ENCODE measurements around the gene EFCAB6.

The EFCAB6 gene

DNA sequence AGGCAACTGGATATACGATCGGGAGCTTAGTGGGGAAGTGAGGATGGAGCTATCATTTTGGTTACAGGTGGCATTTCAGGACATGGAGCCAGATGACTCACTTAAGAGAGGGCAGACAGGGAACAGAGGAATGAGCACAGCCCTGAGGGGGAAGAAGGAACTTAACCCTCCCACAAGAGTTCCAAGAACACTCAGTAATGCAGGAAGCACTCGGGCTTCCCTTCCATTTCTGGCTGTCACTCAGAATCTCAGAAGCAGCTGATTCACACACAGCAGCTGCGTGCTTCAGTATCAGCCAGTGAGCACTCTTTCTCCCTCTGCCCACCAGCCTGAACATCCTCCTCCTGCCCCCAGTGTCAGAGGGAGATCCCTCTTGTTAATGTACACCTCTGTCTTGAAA is 34.8 kb downstream of the EFCAB6 start:
- no peaks in the 10 kb centered on the region for H3K9me3 ChIP-seq (ENCODE audit: control insufficient read depth in 1 of 2, low read length in 2 of 2)
- H3K27ac ChIP-seq (ENCODE audit: low read depth, low read length), result no peak overlapping the region
- H3K27me3 ChIP-seq (ENCODE audit: control insufficient read depth in 1 of 2, insufficient read depth in 2 of 2, low read length in 2 of 2), result no peaks in the 10 kb centered on the region
- no peak overlapping the region for H3K9ac ChIP-seq (ENCODE audit: low read depth in 1 of 2, low read length in 2 of 2)
- no peaks in the 10 kb centered on the region for H3K4me1 ChIP-seq (ENCODE audit: control insufficient read depth in 1 of 2, insufficient read depth in 2 of 2, low read length in 2 of 2)
- H3K4me3 ChIP-seq (ENCODE audit: low read depth in 1 of 2, low read length in 2 of 2), result no peak overlapping the region
- no peaks in the 10 kb centered on the region for H3K36me3 ChIP-seq (ENCODE audit: control insufficient read depth in 1 of 2, insufficient read depth in 2 of 2, low read length in 2 of 2)

- no peak overlapping the region for H3K27ac ChIP-seq (ENCODE audit: low read depth, low read length)
- no peaks in the 10 kb centered on the region for H3K4me1 ChIP-seq (ENCODE audit: control insufficient read depth in 1 of 2, insufficient read depth in 2 of 2, low read length in 2 of 2)
- no peaks in the 10 kb centered on the region for H3K36me3 ChIP-seq (ENCODE audit: control insufficient read depth in 1 of 2, insufficient read depth in 2 of 2, low read length in 2 of 2)
Measured at GRCh38 chr22:43776081-43776670, 35.9 kb downstream of the EFCAB6 start.

DNA sequence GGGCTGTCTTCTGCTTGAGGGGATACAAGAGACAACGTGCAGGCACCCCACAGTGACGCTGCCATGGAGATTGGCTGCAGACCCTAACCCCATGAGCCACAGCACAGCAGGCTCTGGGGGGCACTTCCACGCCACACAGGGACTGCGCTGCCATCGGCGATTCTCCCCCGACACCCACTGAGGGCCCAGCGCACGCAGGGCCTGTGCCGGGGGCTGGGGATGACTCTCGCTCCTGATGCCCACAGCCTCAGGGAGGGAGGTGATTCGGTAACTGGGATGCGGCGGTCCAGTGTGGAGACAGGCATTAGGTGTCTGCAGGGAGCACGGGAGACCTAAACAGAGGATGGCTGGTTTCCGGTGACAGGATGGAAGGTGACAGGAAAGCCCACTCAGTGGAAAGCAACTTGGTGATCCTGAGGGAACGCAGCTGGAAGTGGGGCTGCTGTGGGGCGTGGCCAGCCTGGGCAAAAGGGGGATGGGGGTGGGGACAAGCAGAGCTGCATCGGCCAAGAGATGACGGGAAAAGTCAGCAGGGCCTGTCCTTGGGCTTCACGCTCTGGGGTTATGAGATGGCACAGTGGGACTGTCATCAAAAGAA is 37.7 kb downstream of the EFCAB6 start:
- no peaks in the 10 kb centered on the region for H3K9me3 ChIP-seq (ENCODE audit: control insufficient read depth in 1 of 2, low read length in 2 of 2)
- H3K9ac ChIP-seq (ENCODE audit: low read depth in 1 of 2, low read length in 2 of 2), result no peak overlapping the region
- H3K27ac ChIP-seq (ENCODE audit: low read depth, low read length), result no peak overlapping the region
- no peaks in the 10 kb centered on the region for H3K27me3 ChIP-seq (ENCODE audit: control insufficient read depth in 1 of 2, insufficient read depth in 2 of 2, low read length in 2 of 2)
- no peak overlapping the region for H3K4me3 ChIP-seq (ENCODE audit: low read depth in 1 of 2, low read length in 2 of 2)
- no peaks in the 10 kb centered on the region for H3K36me3 ChIP-seq (ENCODE audit: control insufficient read depth in 1 of 2, insufficient read depth in 2 of 2, low read length in 2 of 2)
- no peaks in the 10 kb centered on the region for H3K4me1 ChIP-seq (ENCODE audit: control insufficient read depth in 1 of 2, insufficient read depth in 2 of 2, low read length in 2 of 2)

More at GRCh38 chr22:43776081-43776670, 35.9 kb downstream of the EFCAB6 start:
- Histone ChIP-seq H3K9me3 (ENCODE audit: control insufficient read depth in 1 of 2, low read length in 2 of 2) (no peaks in the 10 kb centered on the region), H3K4me3 (ENCODE audit: low read depth in 1 of 2, low read length in 2 of 2) (no peak overlapping the region), H3K9ac (ENCODE audit: low read depth in 1 of 2, low read length in 2 of 2) (no peak overlapping the region), H3K27me3 (ENCODE audit: control insufficient read depth in 1 of 2, insufficient read depth in 2 of 2, low read length in 2 of 2) (no peaks in the 10 kb centered on the region)

GRCh38 chr22:43772831-43773230 is 39.3 kb downstream of the EFCAB6 start:
- no peak overlapping the region for H3K27ac ChIP-seq (ENCODE audit: low read depth, low read length)
- no peaks in the 10 kb centered on the region for H3K36me3 ChIP-seq (ENCODE audit: control insufficient read depth in 1 of 2, insufficient read depth in 2 of 2, low read length in 2 of 2)

GRCh38 chr22:43755452-43755851 is 56.7 kb downstream of the EFCAB6 start:
- H3K27me3 ChIP-seq (ENCODE audit: control insufficient read depth in 1 of 2, insufficient read depth in 2 of 2, low read length in 2 of 2), result peaks cover 0 to 4% of the 10 kb centered on the region in 2 donors
- no peak overlapping the region for H3K4me3 ChIP-seq (ENCODE audit: low read depth in 1 of 2, low read length in 2 of 2)
- no peaks in the 10 kb centered on the region for H3K4me1 ChIP-seq (ENCODE audit: control insufficient read depth in 1 of 2, insufficient read depth in 2 of 2, low read length in 2 of 2)
- H3K9me3 ChIP-seq (ENCODE audit: control insufficient read depth in 1 of 2, low read length in 2 of 2), result no peaks in the 10 kb centered on the region
- H3K36me3 ChIP-seq (ENCODE audit: control insufficient read depth in 1 of 2, insufficient read depth in 2 of 2, low read length in 2 of 2), result no peaks in the 10 kb centered on the region
- no peak overlapping the region for H3K27ac ChIP-seq (ENCODE audit: low read depth, low read length)
- H3K9ac ChIP-seq (ENCODE audit: low read depth in 1 of 2, low read length in 2 of 2), result no peak overlapping the region

More at GRCh38 chr22:43772831-43773230, 39.3 kb downstream of the EFCAB6 start:
- Histone ChIP-seq H3K4me1 (ENCODE audit: control insufficient read depth in 1 of 2, insufficient read depth in 2 of 2, low read length in 2 of 2) (no peaks in the 10 kb centered on the region), H3K27me3 (ENCODE audit: control insufficient read depth in 1 of 2, insufficient read depth in 2 of 2, low read length in 2 of 2) (no peaks in the 10 kb centered on the region), H3K4me3 (ENCODE audit: low read depth in 1 of 2, low read length in 2 of 2) (no peak overlapping the region), H3K9ac (ENCODE audit: low read depth in 1 of 2, low read length in 2 of 2) (no peak overlapping the region), H3K9me3 (ENCODE audit: control insufficient read depth in 1 of 2, low read length in 2 of 2) (no peaks in the 10 kb centered on the region)

DNA sequence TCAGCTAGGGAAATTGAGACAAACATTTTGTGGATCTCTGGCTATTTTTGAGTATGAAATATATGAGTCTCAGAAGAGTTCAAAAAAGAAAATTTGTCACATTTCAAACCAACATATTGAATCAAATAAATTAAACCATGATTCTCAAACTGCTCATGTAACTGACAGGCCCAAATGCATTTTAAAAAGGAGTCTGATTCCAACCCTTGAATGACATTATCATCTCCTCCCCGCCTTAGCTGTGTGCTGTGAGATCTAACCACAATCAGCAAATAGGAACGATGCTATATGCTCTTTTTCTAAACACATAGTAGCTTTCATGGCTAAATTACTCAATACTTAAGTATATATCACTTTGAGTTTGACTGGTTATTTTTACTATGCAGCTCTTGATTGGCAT is 57.1 kb downstream of the EFCAB6 start:
- Histone ChIP-seq H3K27me3 (ENCODE audit: control insufficient read depth in 1 of 2, insufficient read depth in 2 of 2, low read length in 2 of 2) (peaks cover 0 to 4% of the 10 kb centered on the region in 2 donors), H3K4me3 (ENCODE audit: low read depth in 1 of 2, low read length in 2 of 2) (no peak overlapping the region), H3K9me3 (ENCODE audit: control insufficient read depth in 1 of 2, low read length in 2 of 2) (no peaks in the 10 kb centered on the region), H3K9ac (ENCODE audit: low read depth in 1 of 2, low read length in 2 of 2) (no peak overlapping the region), H3K36me3 (ENCODE audit: control insufficient read depth in 1 of 2, insufficient read depth in 2 of 2, low read length in 2 of 2) (no peaks in the 10 kb centered on the region), H3K4me1 (ENCODE audit: control insufficient read depth in 1 of 2, insufficient read depth in 2 of 2, low read length in 2 of 2) (no peaks in the 10 kb centered on the region), H3K27ac (ENCODE audit: low read depth, low read length) (no peak overlapping the region)

- no peak overlapping the region for H3K4me3 ChIP-seq (ENCODE audit: low read depth in 1 of 2, low read length in 2 of 2)
- H3K27me3 ChIP-seq (ENCODE audit: control insufficient read depth in 1 of 2, insufficient read depth in 2 of 2, low read length in 2 of 2), result peaks cover 0 to 4% of the 10 kb centered on the region in 2 donors
- H3K36me3 ChIP-seq (ENCODE audit: control insufficient read depth in 1 of 2, insufficient read depth in 2 of 2, low read length in 2 of 2), result no peaks in the 10 kb centered on the region
- no peaks in the 10 kb centered on the region for H3K9me3 ChIP-seq (ENCODE audit: control insufficient read depth in 1 of 2, low read length in 2 of 2)
- no peak overlapping the region for H3K27ac ChIP-seq (ENCODE audit: low read depth, low read length)
- no peaks in the 10 kb centered on the region for H3K4me1 ChIP-seq (ENCODE audit: control insufficient read depth in 1 of 2, insufficient read depth in 2 of 2, low read length in 2 of 2)
- no peak overlapping the region for H3K9ac ChIP-seq (ENCODE audit: low read depth in 1 of 2, low read length in 2 of 2)
Measured at GRCh38 chr22:43754176-43754575, 57.9 kb downstream of the EFCAB6 start.

GRCh38 chr22:43753688-43754087 is 58.4 kb downstream of the EFCAB6 start:
- Histone ChIP-seq H3K36me3 (ENCODE audit: control insufficient read depth in 1 of 2, insufficient read depth in 2 of 2, low read length in 2 of 2) (no peaks in the 10 kb centered on the region), H3K27me3 (ENCODE audit: control insufficient read depth in 1 of 2, insufficient read depth in 2 of 2, low read length in 2 of 2) (peaks cover 0 to 4% of the 10 kb centered on the region in 2 donors), H3K4me3 (ENCODE audit: low read depth in 1 of 2, low read length in 2 of 2) (no peak overlapping the region), H3K9me3 (ENCODE audit: control insufficient read depth in 1 of 2, low read length in 2 of 2) (no peaks in the 10 kb centered on the region), H3K9ac (ENCODE audit: low read depth in 1 of 2, low read length in 2 of 2) (no peak overlapping the region), H3K4me1 (ENCODE audit: control insufficient read depth in 1 of 2, insufficient read depth in 2 of 2, low read length in 2 of 2) (no peaks in the 10 kb centered on the region), H3K27ac (ENCODE audit: low read depth, low read length) (no peak overlapping the region)

DNA sequence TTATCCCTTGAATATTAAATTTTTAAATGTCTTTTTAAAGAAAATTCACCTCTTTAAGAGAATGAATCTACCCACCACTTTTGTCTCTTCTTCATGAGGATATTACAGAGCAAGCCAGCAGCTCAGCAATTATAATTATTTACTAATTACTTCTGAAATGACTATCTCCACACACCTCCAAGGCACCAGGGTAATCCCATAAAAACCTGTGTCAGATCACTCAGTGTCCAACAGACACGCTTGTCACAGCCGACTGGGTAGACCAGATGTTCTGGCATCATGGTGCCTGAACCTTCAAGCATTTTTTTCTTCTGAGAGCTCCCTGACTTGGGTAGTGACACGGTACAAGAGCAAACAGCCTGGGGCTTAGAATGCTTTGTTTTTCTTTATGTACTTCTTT is 61.4 kb downstream of the EFCAB6 start:
- Histone ChIP-seq H3K36me3 (ENCODE audit: control insufficient read depth in 1 of 2, insufficient read depth in 2 of 2, low read length in 2 of 2) (no peaks in the 10 kb centered on the region), H3K9ac (ENCODE audit: low read depth in 1 of 2, low read length in 2 of 2) (no peak overlapping the region), H3K9me3 (ENCODE audit: control insufficient read depth in 1 of 2, low read length in 2 of 2) (no peaks in the 10 kb centered on the region), H3K4me1 (ENCODE audit: control insufficient read depth in 1 of 2, insufficient read depth in 2 of 2, low read length in 2 of 2) (no peaks in the 10 kb centered on the region), H3K27me3 (ENCODE audit: control insufficient read depth in 1 of 2, insufficient read depth in 2 of 2, low read length in 2 of 2) (peaks cover 0 to 4% of the 10 kb centered on the region in 2 donors), H3K27ac (ENCODE audit: low read depth, low read length) (no peak overlapping the region), H3K4me3 (ENCODE audit: low read depth in 1 of 2, low read length in 2 of 2) (no peak overlapping the region)

DNA sequence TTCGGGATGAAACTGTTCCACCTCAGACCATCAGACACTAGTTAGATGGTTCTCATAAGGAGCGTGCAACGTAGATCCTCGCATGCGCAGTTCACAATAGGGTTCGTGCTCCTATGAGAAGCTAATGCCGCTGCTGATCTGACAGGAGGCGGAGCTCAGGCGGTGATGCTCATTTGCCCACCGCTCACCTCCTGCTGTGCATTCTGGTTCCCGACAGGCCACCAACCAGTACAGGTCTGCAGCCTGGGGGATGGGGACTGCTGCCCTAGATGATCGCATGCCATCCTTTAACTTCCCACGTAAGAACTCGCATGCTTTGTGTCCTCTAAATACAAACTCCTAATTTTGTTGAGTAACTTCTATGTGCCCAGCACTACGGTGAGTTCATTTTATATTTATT is 62.6 kb downstream of the EFCAB6 start:
- H3K9ac ChIP-seq (ENCODE audit: low read depth in 1 of 2, low read length in 2 of 2), result no peak overlapping the region
- H3K27me3 ChIP-seq (ENCODE audit: control insufficient read depth in 1 of 2, insufficient read depth in 2 of 2, low read length in 2 of 2), result peaks cover 0 to 4% of the 10 kb centered on the region in 2 donors
- H3K36me3 ChIP-seq (ENCODE audit: control insufficient read depth in 1 of 2, insufficient read depth in 2 of 2, low read length in 2 of 2), result no peaks in the 10 kb centered on the region
- H3K4me1 ChIP-seq (ENCODE audit: control insufficient read depth in 1 of 2, insufficient read depth in 2 of 2, low read length in 2 of 2), result no peaks in the 10 kb centered on the region
- H3K27ac ChIP-seq (ENCODE audit: low read depth, low read length), result no peak overlapping the region
- H3K9me3 ChIP-seq (ENCODE audit: control insufficient read depth in 1 of 2, low read length in 2 of 2), result no peaks in the 10 kb centered on the region
- no peak overlapping the region for H3K4me3 ChIP-seq (ENCODE audit: low read depth in 1 of 2, low read length in 2 of 2)
